Stimulated activated CD8-positive, alpha-beta memory T cell treated with anti-CD3 and anti-CD28 coated beads, Interleukin-15, amount 100 ng/mL, for 1 hour (primary cell): ENCODE results near the gene MTG2.

Experiments used
- DNase-seq: peaks from one replicate; pipeline ENCODE4 v3.0.0-alpha.2; 2020; ENCODE audit warnings: low read depth

The MTG2 gene, protein sequence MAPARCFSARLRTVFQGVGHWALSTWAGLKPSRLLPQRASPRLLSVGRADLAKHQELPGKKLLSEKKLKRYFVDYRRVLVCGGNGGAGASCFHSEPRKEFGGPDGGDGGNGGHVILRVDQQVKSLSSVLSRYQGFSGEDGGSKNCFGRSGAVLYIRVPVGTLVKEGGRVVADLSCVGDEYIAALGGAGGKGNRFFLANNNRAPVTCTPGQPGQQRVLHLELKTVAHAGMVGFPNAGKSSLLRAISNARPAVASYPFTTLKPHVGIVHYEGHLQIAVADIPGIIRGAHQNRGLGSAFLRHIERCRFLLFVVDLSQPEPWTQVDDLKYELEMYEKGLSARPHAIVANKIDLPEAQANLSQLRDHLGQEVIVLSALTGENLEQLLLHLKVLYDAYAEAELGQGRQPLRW

GRCh38 chr20:62182469-62183425 lies at the start of gene MTG2:
MTG2 (plus strand) TSS chr20:62183028; CDS start chr20:62193421, 10,393 bp downstream.
- DNase-seq: peak; percentile 81

- DNase-seq: no peak
These were observed 49.6 kb upstream of the MTG2 start for GRCh38 chr20:62133051-62133845.

GRCh38 chr20:62133864-62134263 lies 49.0 kb upstream of the MTG2 start:
- DNase-seq: no peak

DNA sequence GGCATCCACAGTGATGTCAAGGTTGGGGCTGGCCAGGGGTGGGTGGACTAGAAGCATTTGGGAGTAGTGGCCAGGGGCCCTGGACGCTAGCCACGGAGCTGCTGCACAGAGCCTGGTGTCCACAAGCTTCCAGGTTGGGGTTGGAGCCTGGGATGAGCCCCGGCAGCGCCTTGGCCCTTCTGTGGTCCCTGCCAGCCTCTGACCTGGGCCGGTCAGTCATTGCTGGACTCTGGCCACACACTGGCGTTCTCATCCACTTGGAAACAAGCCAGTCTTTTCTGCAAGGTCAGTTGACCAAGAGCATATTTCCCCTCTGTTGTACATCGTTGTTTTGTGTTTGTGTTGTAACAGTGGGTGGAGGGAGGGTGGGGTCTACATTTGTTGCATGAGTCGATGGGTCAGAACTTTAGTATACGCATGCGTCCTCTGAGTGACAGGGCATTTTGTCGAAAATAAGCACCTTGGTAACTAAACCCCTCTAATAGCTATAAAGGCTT lies 48.0 kb upstream of the MTG2 start:
- no peak for DNase-seq

DNA sequence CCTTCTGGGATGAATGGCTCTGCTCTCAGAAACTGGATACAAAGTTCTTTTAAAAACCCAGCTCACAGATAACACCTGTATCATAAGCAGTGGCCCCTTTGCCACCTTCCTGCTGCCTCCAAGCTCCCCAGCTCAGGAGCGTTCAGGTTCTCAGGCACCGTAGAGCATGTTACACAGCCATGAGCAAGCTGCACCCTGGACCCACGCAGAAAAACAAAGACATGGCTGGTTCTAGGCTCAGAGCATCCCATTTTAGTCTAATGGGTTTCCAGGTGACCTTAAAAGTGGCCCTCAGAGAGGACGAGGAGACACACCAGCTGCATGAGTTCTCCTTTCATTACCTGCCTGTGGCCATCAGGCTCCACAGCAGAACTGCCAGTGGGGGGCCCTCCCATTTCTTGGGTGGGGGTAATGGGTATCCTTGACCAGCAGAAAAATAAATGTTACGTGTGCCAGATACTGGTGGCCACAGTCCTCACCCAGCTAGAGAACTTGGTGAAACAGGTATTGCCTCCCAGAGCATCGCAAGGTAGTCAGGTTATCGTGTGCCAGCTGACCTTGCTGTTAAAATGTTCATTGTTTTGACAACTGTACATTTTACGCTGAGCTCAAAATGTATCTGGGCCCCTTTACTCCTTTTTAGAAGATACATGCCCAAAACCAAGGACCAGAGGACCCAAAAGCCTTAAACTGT lies 47.1 kb upstream of the MTG2 start:
- DNase-seq: no peak

- peak; percentile 56 for DNase-seq
These were observed 46.3 kb upstream of the MTG2 start for GRCh38 chr20:62136283-62137091.

DNA sequence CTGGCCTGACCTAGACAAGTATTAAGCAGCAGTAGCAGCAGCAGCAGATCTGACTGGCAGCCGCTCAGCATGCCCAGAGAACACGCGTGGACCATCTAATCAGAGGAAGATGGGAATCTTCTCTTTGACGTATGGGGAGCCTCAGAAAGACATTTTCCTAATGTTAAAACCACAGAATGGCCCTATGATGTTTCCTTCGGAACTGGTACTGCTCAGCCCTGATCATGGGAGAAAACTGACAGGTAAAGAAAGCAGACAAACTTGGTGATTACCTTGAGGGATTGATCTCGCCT lies 45.8 kb upstream of the MTG2 start:
- no peak for DNase-seq

GRCh38 chr20:62137478-62138203 lies 45.2 kb upstream of the MTG2 start:
- no peak for DNase-seq

DNA sequence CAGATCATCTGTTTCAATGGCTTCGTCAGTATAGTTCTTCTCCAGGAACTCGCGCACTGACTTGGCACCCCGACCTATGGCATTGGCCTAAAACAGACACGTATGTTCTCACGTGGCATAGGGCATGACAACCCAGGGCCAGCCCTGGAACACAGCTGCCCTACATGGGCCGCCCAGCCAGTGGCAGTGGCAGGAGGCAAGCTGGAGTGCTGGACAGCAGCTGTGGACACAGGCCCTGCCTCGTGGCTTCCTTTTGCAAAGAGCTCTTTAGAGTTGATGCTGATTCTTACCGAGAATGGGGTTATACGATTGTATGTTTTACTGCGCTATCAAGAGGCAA lies 44.7 kb upstream of the MTG2 start:
- no peak for DNase-seq

GRCh38 chr20:62138912-62139311 lies 43.9 kb upstream of the MTG2 start:
- no peak for DNase-seq

- DNase-seq: no peak
These were observed 43.2 kb upstream of the MTG2 start for GRCh38 chr20:62139636-62140035.

- no peak for DNase-seq
These were observed 41.8 kb upstream of the MTG2 start for GRCh38 chr20:62141043-62141396.

DNA sequence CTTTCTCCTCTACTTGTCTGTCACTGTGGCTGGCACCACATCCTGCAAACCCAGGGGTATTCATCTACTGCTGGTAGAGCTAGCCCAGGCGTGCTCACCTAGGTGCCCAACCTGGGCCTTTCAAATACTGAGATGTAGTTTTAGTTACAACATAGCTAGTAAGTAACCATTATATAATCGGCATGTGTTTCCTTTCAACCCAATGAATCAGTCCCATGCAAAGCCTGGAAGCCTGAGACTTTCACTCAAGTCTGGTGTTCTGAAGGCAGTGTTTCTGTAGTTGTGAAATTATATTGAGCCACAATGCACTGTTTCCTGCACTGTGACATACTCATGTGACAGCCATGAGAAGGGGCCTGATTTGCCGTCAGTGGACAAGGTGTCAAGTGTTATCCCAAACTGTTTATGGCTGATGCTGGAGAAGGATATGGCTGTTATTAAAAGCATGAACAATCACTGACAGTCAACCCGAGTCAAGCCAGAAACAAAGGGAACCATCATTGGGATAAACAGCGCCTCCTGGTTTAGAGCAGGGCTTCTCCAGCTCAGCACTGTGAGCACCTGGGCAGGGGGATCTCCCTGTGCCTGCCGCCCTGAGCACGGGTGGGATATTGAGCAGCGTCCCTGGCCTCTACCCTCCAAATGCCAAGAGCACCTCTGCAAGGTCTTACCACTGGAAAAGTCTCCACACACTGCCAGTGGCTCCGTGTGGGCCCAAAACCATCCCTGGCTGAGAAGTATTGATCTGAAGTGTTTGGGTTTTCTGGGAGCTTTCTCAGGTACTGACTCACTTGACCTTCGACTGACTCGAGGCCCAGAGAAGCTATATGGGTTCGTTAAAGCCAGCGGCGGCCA lies 41.2 kb upstream of the MTG2 start:
- no peak for DNase-seq

GRCh38 chr20:62142252-62143080 lies 40.4 kb upstream of the MTG2 start:
- DNase-seq: no peak

DNA sequence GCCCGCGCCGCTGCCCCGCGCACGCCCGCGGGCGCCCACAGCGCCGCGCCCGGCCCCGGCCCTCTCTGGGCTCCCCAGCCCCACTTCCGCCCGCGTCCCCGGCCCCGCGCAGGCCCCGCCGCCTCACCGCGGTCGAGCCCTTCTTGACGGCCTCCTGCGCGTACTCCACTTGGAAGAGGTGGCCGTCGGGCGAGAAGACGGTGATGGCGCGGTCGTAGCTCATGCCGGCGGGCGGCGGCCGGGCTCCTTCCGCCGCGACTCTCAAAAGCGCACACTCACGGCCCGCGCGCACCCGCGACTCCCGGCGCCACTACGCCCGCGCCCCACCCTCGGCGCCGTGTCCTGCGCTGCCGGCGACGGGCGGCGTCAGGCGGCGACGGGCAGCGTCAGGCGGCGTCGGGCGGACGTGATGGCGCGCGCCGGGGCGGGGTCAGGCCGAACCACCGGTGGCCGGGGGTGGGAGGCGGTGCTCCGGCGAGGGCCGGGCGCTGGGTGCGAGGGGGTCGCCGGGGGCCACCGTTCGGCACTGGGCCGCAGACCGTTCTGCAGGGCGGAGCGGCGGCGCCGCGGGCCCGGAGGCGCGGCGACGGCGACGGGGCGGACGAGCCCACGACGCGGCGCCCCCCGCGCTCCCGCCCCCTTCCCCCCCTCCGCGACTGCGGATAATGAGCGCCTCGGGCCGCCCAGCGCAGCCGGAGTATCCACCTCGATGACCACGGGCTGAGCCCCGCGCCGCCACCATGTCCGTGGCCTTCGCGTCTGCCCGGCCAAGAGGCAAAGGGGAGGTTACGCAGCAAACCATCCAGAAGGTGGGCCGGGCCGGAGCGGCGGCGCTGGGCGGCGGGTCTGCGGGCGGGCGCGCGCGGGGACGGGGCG lies 39.5 kb upstream of the MTG2 start, which contains the start of the genes PSMA7 and SS18L1:
TSS of gene PSMA7 (minus strand) at position 314 of the 876 bp plus-strand sequence. CDS start at position 223, 91 bp downstream.
TSS of gene SS18L1 (plus strand) at position 689 of the 876 bp plus-strand sequence. CDS start at position 741, 52 bp downstream.
- DNase-seq: peak; percentile 69

- no peak for DNase-seq
These were observed 38.6 kb upstream of the MTG2 start for GRCh38 chr20:62143957-62144825.
